Measurements from ENCODE around the gene NOXRED1. TPM values are rescaled to one million over a fixed set of nuclear protein-coding genes. Genes with fewer than 3 reads are reported as not detected.
A peak's percentile ranks its signal among the peaks of the same experiment; 100 is the strongest.

NOXRED1 gene
- total RNA-seq, 2 experiments from 2014 or later, result 0.16 to 0.42 TPM

DNA sequence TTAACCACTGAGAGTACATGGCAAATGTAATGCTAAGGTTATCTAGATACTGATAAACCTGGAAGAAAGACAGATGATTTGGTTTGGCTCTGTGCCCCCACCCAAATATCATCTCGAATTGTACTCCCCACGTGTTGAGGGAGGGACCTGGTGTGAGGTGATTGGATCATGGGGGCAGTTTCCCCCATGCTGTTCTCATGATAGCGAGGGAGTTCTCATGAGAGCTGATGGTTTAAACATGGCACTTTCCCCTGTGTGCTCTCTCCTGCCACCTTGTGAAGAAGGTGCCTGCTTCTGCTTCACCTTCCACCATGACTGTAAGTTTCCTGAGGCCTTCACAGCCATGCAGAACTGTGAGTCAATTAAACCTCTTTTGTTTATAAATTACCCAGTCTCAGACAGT, 14.2 kb downstream of the NOXRED1 start:
- H3K36me3 ChIP-seq (ENCODE audit: insufficient read depth, low read length), result no peaks in the 10 kb centered on the region
- Mint-ChIP-seq H3K4me3 (no peak overlapping the region), H3K27ac (no peak overlapping the region), H3K9me3 (no peaks in the 10 kb centered on the region), H3K4me1 (ENCODE audit: low read depth) (peaks cover 17% of the 10 kb centered on the region), H3K36me3 (ENCODE audit: low read depth) (no peaks in the 10 kb centered on the region), H3K27me3 (no peaks in the 10 kb centered on the region)
- H3K27me3 ChIP-seq (ENCODE audit: control insufficient read depth in 1 of 2, insufficient read depth in 2 of 2, low read length in 2 of 2), result no peaks in the 10 kb centered on the region
- no peak for ATAC-seq (ENCODE audit: poor library complexity)
- peaks cover 4% of the 10 kb centered on the region for H3K4me1 ChIP-seq (ENCODE audit: insufficient read depth, low read length)
- POLR2A ChIA-PET, result no interaction called here
- intact Hi-C loops (cut with DNase I, micrococcal nuclease), result no loop called here
- H3K4me3 ChIP-seq (ENCODE audit: low read length), result no peak overlapping the region
- CTCF ChIA-PET, result interaction anchor here (0.7 kb wide), 1 partner anchor 43 kb away, joined by 3 read pairs; no protein-coding TSS in a partner anchor
- H3K9me3 ChIP-seq (ENCODE audit: control insufficient read depth in 1 of 2, insufficient read depth in 1 of 2, low read length in 2 of 2), result no peaks in the 10 kb centered on the region
- H3K27ac ChIP-seq (ENCODE audit: low read depth in 1 of 2, low read length in 2 of 2), result no peak overlapping the region
- TF ChIP-seq, protein P1, sequence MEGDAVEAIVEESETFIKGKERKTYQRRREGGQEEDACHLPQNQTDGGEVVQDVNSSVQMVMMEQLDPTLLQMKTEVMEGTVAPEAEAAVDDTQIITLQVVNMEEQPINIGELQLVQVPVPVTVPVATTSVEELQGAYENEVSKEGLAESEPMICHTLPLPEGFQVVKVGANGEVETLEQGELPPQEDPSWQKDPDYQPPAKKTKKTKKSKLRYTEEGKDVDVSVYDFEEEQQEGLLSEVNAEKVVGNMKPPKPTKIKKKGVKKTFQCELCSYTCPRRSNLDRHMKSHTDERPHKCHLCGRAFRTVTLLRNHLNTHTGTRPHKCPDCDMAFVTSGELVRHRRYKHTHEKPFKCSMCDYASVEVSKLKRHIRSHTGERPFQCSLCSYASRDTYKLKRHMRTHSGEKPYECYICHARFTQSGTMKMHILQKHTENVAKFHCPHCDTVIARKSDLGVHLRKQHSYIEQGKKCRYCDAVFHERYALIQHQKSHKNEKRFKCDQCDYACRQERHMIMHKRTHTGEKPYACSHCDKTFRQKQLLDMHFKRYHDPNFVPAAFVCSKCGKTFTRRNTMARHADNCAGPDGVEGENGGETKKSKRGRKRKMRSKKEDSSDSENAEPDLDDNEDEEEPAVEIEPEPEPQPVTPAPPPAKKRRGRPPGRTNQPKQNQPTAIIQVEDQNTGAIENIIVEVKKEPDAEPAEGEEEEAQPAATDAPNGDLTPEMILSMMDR (IDR thresholded peaks at IDR 0.05), result no peak
- peak in 2 of 14 experiments; percentile 15 to 20 for DNase-seq

DNA sequence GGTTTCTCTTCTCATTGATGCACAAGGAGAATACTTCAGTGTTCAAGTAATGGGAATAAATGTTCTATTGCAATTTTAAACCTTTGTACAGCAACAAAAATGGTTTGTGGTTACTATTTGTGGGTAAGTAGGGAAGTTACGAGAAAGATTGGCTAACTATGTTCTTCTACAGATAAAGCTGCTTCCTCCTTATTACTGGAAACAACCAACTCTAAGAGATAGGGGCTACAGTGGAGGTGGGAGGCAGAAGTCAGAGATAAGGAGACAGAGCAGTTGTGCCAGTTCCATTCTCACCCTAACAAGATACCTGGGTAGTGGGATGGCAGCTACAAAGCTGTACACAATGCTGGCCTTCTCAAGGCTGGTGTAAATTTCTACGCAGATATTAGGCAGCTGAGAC, 16.2 kb downstream of the NOXRED1 start:
- H3K4me1 Mint-ChIP-seq (ENCODE audit: low read depth), result peaks cover 17% of the 10 kb centered on the region
- no peak overlapping the region for H3K27ac Mint-ChIP-seq
- Histone ChIP-seq H3K27me3 (ENCODE audit: control insufficient read depth in 1 of 2, insufficient read depth in 2 of 2, low read length in 2 of 2) (no peaks in the 10 kb centered on the region), H3K4me3 (ENCODE audit: low read length) (no peak overlapping the region), H3K4me1 (ENCODE audit: insufficient read depth, low read length) (peaks cover 4% of the 10 kb centered on the region), H3K9me3 (ENCODE audit: control insufficient read depth in 1 of 2, insufficient read depth in 1 of 2, low read length in 2 of 2) (no peaks in the 10 kb centered on the region), H3K27ac (ENCODE audit: low read depth in 1 of 2, low read length in 2 of 2) (no peak overlapping the region), H3K36me3 (ENCODE audit: insufficient read depth, low read length) (no peaks in the 10 kb centered on the region)
- TF ChIP-seq, protein P1 (IDR thresholded peaks at IDR 0.05), result no peak
- no peak for ATAC-seq (ENCODE audit: poor library complexity)
- intact Hi-C loops (cut with DNase I, micrococcal nuclease), result no loop called here
- ChIA-PET POLR2A (no interaction called here), CTCF (no interaction called here)
- DNase-seq, result no peak
- no peaks in the 10 kb centered on the region for H3K36me3 Mint-ChIP-seq (ENCODE audit: low read depth)
- H3K9me3 Mint-ChIP-seq, result no peaks in the 10 kb centered on the region
- H3K27me3 Mint-ChIP-seq, result no peaks in the 10 kb centered on the region
- no peak overlapping the region for H3K4me3 Mint-ChIP-seq

DNA sequence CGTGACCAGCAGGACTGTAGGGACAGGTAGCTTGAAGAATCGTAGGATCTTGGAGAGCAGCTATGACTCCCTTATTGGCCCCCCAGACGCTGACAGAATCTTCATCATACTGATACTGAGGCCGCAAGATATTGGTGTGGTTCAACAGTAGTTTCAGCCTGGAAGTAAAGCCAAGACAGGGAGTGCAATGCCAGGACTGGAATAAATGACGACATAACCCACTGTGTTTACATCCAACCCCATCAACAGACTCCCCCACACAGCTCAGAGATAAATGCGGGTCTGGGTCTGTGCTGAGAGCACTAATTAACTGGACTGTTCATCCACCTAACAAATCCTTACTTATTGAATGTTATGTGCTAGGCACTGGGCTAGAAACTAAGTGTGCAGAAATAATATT, 16.6 kb downstream of the NOXRED1 start:
- Mint-ChIP-seq H3K9me3 (no peaks in the 10 kb centered on the region), H3K4me3 (no peak overlapping the region), H3K4me1 (ENCODE audit: low read depth) (peaks cover 17% of the 10 kb centered on the region), H3K27me3 (no peaks in the 10 kb centered on the region), H3K27ac (no peak overlapping the region), H3K36me3 (ENCODE audit: low read depth) (no peaks in the 10 kb centered on the region)
- Histone ChIP-seq H3K36me3 (ENCODE audit: insufficient read depth, low read length) (no peaks in the 10 kb centered on the region), H3K27me3 (ENCODE audit: control insufficient read depth in 1 of 2, insufficient read depth in 2 of 2, low read length in 2 of 2) (no peaks in the 10 kb centered on the region), H3K9me3 (ENCODE audit: control insufficient read depth in 1 of 2, insufficient read depth in 1 of 2, low read length in 2 of 2) (no peaks in the 10 kb centered on the region), H3K4me3 (ENCODE audit: low read length) (no peak overlapping the region), H3K4me1 (ENCODE audit: insufficient read depth, low read length) (peaks cover 4% of the 10 kb centered on the region), H3K27ac (ENCODE audit: low read depth in 1 of 2, low read length in 2 of 2) (no peak overlapping the region)
- TF ChIP-seq, protein P1 (IDR thresholded peaks at IDR 0.05), result no peak
- ChIA-PET POLR2A (no interaction called here), CTCF (no interaction called here)
- no peak for DNase-seq
- no peak for ATAC-seq (ENCODE audit: poor library complexity)
- intact Hi-C loops (cut with DNase I, micrococcal nuclease), result no loop called here

Data from CD4-positive, alpha-beta T cell (primary cell).